GM04504 (cell line): ENCODE data around the gene AK2.
A peak's percentile ranks its signal among the peaks of the same experiment; 100 is the strongest.
"Not testable (repeated sequence)": the region's sequence is repeated elsewhere in the genome, so short reads cannot be mapped to it uniquely, and the experiment has no call there.

ENCODE experiments used
- DNase-seq: peaks from one replicate; pipeline ENCODE4 v3.0.0-alpha.2; 2012; ENCODE audit warnings: low read depth

Gene AK2

GRCh38 chr1:33050221-33051076 is 13.8 kb upstream of the AK2 start:
- DNase-seq: peak; percentile 77

GRCh38 chr1:33049371-33049770 is 12.7 kb upstream of the AK2 start:
- DNase-seq: no peak

GRCh38 chr1:33048426-33048825 is 11.7 kb upstream of the AK2 start:
- no peak for DNase-seq

DNA sequence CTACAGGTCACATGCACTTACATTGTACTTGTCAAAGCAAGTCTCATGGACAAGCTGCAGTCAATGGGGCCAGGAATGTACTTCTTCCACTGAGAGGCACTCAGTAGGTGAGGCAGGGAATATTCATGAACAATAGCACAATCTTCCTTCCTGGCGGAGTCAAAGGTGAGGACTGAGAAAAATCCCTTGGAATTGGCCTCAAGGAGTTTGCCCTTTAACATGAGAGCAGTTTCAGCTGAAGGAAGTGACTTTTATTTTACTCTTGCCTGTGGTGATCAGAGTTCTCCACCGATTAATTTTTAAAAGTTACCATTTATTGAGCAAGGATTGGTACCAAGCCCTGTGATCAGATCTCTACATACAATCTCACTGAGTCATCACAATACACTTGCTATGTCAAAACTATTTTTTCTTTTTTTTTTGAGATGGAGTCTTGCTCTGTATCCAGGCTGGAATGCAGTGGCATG is 11.2 kb upstream of the AK2 start:
- no peak for DNase-seq

GRCh38 chr1:33047290-33047689 is 10.6 kb upstream of the AK2 start:
- DNase-seq: no peak

DNA sequence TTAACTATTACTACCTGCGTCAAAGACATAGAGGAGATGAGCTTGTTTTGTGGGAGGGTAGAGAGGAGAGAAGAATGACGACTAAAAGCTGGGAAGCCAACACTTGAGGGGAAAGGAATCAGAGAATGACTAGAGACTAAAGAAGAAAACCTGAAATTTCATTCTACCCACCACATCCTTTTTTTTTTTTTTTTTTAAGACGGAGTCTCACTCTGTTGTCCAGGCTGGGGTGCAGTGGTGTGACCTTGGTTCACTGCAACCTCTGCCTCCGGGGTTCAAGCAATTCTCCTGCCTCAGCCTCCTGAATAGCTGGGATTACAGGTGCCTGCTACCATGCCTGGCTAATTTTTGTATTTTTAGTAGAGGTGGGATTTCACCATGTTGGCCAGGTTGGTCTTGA is 9.6 kb upstream of the AK2 start:
- DNase-seq: not testable (repeated sequence)

- DNase-seq: no peak
Observed at GRCh38 chr1:33045814-33046213, 9.1 kb upstream of the AK2 start.

- DNase-seq: no peak
Observed at GRCh38 chr1:33045246-33045645, 8.6 kb upstream of the AK2 start.

GRCh38 chr1:33043267-33044092 is 6.8 kb upstream of the AK2 start:
- DNase-seq: no peak

GRCh38 chr1:33042831-33043230 is 6.1 kb upstream of the AK2 start:
- DNase-seq: no peak

GRCh38 chr1:33041026-33041425 is 4.3 kb upstream of the AK2 start:
- DNase-seq: no peak

DNA sequence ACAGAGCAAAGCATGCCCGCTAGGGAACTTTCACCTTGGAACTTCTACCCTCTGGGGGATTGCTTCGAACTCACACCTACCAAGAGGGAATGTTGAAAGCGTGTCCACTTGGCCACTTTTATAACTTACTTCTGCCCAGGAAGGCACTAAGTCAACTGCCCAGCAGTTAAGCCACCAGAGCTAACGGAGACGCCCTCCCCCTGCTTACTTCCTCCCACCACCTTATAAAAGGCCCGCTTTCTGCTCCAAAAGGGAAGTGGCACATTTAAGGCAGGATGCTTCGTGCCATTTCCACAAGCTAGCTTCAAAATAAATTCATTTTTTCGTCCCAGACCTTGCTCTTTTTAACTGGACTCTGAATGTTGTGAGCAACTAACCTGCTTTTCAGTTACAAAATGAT is 3.2 kb upstream of the AK2 start:
- DNase-seq: no peak

- DNase-seq: no peak
Observed at GRCh38 chr1:33036051-33036525, 595 bp downstream of the AK2 start.

DNA sequence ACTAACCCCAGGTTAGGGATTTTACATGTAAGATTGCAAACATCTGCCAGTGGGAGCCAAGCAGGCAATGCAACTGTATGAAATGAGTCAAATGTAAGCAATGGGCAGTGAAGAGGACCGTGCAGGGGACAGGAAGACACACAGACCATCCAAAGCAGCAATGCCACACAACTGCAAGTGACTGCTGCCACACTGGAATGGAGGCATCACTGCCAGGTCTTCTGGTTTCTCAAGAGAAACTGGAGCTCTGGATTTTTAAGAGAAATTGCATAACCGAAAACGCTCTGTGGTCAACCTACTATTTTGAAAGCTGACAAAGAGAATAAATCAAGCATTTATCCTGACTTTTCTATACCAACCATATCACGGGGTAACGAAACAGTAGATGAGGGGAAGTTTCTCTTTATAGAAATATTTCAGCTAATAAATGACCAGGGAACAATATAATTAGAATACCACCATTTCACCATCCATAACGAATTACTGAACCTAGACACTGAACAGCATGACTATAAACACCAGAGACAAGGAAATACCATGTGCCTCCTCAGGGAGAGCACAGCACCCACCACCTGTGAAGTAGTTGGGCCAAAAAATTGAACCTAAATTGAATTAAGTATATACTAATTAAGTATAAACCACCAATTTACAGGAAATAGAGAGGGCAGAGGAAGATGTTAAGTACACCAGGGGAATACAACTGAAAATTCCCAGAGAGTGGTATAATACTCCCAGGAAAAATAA is 4.4 kb downstream of the AK2 start:
- no peak for DNase-seq

DNA sequence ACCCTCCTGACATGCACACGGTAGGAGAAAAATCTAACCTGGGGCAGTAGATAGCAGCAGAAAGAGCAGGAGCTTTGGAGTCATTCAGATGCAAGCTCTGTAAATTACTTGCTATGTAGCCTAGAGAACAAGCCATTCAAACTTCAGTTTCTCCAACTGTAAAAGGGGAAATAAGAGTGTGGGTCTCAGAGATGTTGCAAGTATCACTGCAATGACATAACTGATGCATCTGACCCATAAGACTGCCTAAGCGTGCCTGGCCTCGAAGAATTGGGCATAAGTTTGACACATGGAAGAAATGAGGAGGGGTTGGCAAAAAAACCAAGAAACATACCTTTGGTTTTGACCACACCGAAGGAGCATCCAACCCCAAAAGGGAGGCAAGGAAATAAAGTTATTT is 5.2 kb downstream of the AK2 start:
- DNase-seq: no peak

DNA sequence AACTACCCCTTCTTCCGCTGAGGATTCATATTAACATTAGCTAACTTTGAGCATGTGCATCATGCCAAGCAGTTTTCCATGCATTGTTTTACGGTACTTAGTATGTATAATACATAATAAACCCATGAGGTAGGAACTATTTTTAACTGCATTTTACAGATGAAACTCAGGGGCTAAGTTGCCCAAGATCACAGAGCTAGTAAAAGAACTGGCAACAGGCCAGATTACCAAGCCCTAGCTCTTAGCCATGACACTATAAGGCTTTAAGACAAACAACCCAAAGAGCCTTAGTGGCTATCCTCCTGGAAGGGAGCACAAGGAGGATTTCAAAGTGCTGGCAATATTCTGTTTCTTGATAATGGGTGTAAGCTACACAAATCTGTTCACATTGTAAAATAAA is 6.1 kb downstream of the AK2 start:
- DNase-seq: no peak

GRCh38 chr1:33029921-33030320 is 6.8 kb downstream of the AK2 start:
- DNase-seq: no peak

- no peak for DNase-seq
Observed at GRCh38 chr1:33029209-33029608, 7.5 kb downstream of the AK2 start.

- no peak for DNase-seq
Observed at GRCh38 chr1:33025761-33026160, 10.9 kb downstream of the AK2 start.

- no peak for DNase-seq
Observed at GRCh38 chr1:33025180-33025569, 11.5 kb downstream of the AK2 start.

DNA sequence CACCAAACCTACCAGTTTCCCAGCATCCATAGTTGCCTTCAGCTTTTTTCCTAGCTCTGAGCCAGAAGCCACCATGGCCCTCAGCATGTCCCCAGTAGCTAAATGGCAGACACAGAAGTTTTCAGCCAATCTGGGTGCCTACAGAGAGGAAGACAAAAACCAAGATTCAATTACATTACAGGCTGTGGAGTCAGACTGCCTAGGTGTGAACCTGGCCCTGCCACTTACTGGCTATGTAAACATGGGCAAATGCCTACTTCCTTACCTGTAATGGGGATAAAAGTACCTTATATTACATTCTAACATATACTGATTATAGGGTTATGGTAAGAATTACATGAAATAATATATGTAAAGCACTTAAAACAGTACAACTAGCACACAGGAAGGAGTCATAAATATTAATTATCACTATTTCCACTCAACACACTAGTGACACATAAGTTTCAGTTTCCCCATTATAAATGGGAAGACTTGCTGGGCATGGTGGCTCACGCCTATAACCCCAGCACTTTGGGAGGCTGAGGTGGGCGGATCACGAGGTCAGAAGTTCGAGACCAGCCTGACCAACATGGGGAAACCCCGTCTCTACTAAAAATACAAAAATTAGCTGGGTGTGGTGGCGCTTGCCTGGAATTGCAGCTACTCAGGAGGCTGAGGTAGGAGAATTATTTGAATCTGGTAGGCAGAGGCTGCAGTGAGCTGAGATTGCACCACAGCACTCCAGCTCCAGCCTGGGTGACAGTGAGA is 12.1 kb downstream of the AK2 start:
- DNase-seq: not testable (repeated sequence)
